ENCODE results near the gene SMLR1.

Gene SMLR1

GRCh38 chr6:130840050-130840449, 12.8 kb downstream of the SMLR1 start:
- Histone ChIP-seq H3K27me3 (ENCODE audit: insufficient read depth, low read length) (no peaks in the 10 kb centered on the region), H3K4me3 (ENCODE audit: low read length) (no peak overlapping the region), H3K4me1 (ENCODE audit: insufficient read depth, low read length) (peaks cover 33% of the 10 kb centered on the region), H3K9ac (ENCODE audit: low read depth, low read length) (no peak overlapping the region), H3K36me3 (ENCODE audit: insufficient read depth, low read length) (no peaks in the 10 kb centered on the region), H3K27ac (ENCODE audit: low read depth, low read length) (peak overlapping the region; percentile 37; the same call in 1 of the 2 replicates), H3K9me3 (ENCODE audit: insufficient read depth, low read depth, low read length) (no peaks in the 10 kb centered on the region)
- 94% methylated on average over 2 of the region's 2 CpGs for WGBS

GRCh38 chr6:130841128-130841728, 14.0 kb downstream of the SMLR1 start:
- no peak overlapping the region for H3K4me3 ChIP-seq (ENCODE audit: low read length)
- no peak overlapping the region for H3K9ac ChIP-seq (ENCODE audit: low read depth, low read length)
- 88% methylated on average over 4 of the region's 4 CpGs for WGBS
- H3K27ac ChIP-seq (ENCODE audit: low read depth, low read length) = peak overlapping the region; percentile 6; the same call in 1 of the 2 replicates
- no peaks in the 10 kb centered on the region for H3K27me3 ChIP-seq (ENCODE audit: insufficient read depth, low read length)
- H3K36me3 ChIP-seq (ENCODE audit: insufficient read depth, low read length) = no peaks in the 10 kb centered on the region
- no peaks in the 10 kb centered on the region for H3K9me3 ChIP-seq (ENCODE audit: insufficient read depth, low read depth, low read length)
- peaks cover 33% of the 10 kb centered on the region for H3K4me1 ChIP-seq (ENCODE audit: insufficient read depth, low read length)

- Histone ChIP-seq H3K4me1 (ENCODE audit: insufficient read depth, low read length) (peaks cover 27% of the 10 kb centered on the region), H3K9me3 (ENCODE audit: insufficient read depth, low read depth, low read length) (no peaks in the 10 kb centered on the region), H3K36me3 (ENCODE audit: insufficient read depth, low read length) (no peaks in the 10 kb centered on the region), H3K4me3 (ENCODE audit: low read length) (no peak overlapping the region), H3K9ac (ENCODE audit: low read depth, low read length) (no peak overlapping the region), H3K27ac (ENCODE audit: low read depth, low read length) (no peak overlapping the region), H3K27me3 (ENCODE audit: insufficient read depth, low read length) (no peaks in the 10 kb centered on the region)
- 60% methylated on average over 3 of the region's 3 CpGs for WGBS
Observed at GRCh38 chr6:130843575-130844320, 16.5 kb downstream of the SMLR1 start.

- no peaks in the 10 kb centered on the region; the same call in 1 of the 2 replicates for H3K4me1 ChIP-seq (ENCODE audit: insufficient read depth, low read length)
- no peak overlapping the region for H3K4me3 ChIP-seq (ENCODE audit: low read length)
- 100% methylated on average over 1 of the region's 1 CpG for WGBS
- H3K27ac ChIP-seq (ENCODE audit: low read depth, low read length) = no peak overlapping the region
- H3K27me3 ChIP-seq (ENCODE audit: insufficient read depth, low read length) = no peaks in the 10 kb centered on the region
- H3K9ac ChIP-seq (ENCODE audit: low read depth, low read length) = no peak overlapping the region
- H3K9me3 ChIP-seq (ENCODE audit: insufficient read depth, low read depth, low read length) = no peaks in the 10 kb centered on the region
- no peaks in the 10 kb centered on the region for H3K36me3 ChIP-seq (ENCODE audit: insufficient read depth, low read length)
Observed at GRCh38 chr6:130846501-130846900, 19.3 kb downstream of the SMLR1 start.

GRCh38 chr6:130847001-130847910, 20.1 kb downstream of the SMLR1 start:
- no peaks in the 10 kb centered on the region; the same call in 1 of the 2 replicates for H3K4me1 ChIP-seq (ENCODE audit: insufficient read depth, low read length)
- no peak overlapping the region for H3K4me3 ChIP-seq (ENCODE audit: low read length)
- no peaks in the 10 kb centered on the region for H3K36me3 ChIP-seq (ENCODE audit: insufficient read depth, low read length)
- no peaks in the 10 kb centered on the region for H3K27me3 ChIP-seq (ENCODE audit: insufficient read depth, low read length)
- H3K27ac ChIP-seq (ENCODE audit: low read depth, low read length) = no peak overlapping the region
- WGBS = 90% methylated on average over 5 of the region's 7 CpGs
- H3K9ac ChIP-seq (ENCODE audit: low read depth, low read length) = no peak overlapping the region
- H3K9me3 ChIP-seq (ENCODE audit: insufficient read depth, low read depth, low read length) = no peaks in the 10 kb centered on the region

- peaks cover 9% of the 10 kb centered on the region; the same call in 1 of the 2 replicates for H3K4me1 ChIP-seq (ENCODE audit: insufficient read depth, low read length)
- H3K9me3 ChIP-seq (ENCODE audit: insufficient read depth, low read depth, low read length) = no peaks in the 10 kb centered on the region
- no peak overlapping the region for H3K4me3 ChIP-seq (ENCODE audit: low read length)
- no peaks in the 10 kb centered on the region for H3K27me3 ChIP-seq (ENCODE audit: insufficient read depth, low read length)
- WGBS = 77% methylated on average over 2 of the region's 2 CpGs
- H3K27ac ChIP-seq (ENCODE audit: low read depth, low read length) = no peak overlapping the region
- no peak overlapping the region for H3K9ac ChIP-seq (ENCODE audit: low read depth, low read length)
- H3K36me3 ChIP-seq (ENCODE audit: insufficient read depth, low read length) = no peaks in the 10 kb centered on the region
Observed at GRCh38 chr6:130848945-130849344, 21.7 kb downstream of the SMLR1 start.

GRCh38 chr6:130849594-130849993, 22.4 kb downstream of the SMLR1 start:
- 98% methylated on average over 1 of the region's 1 CpG for WGBS
- H3K4me1 ChIP-seq (ENCODE audit: insufficient read depth, low read length) = peaks cover 13% of the 10 kb centered on the region
- no peaks in the 10 kb centered on the region for H3K27me3 ChIP-seq (ENCODE audit: insufficient read depth, low read length)
- H3K4me3 ChIP-seq (ENCODE audit: low read length) = no peak overlapping the region
- H3K27ac ChIP-seq (ENCODE audit: low read depth, low read length) = no peak overlapping the region
- no peak overlapping the region for H3K9ac ChIP-seq (ENCODE audit: low read depth, low read length)
- no peaks in the 10 kb centered on the region for H3K36me3 ChIP-seq (ENCODE audit: insufficient read depth, low read length)
- H3K9me3 ChIP-seq (ENCODE audit: insufficient read depth, low read depth, low read length) = no peaks in the 10 kb centered on the region

GRCh38 chr6:130851026-130851425, 23.8 kb downstream of the SMLR1 start:
- no peak overlapping the region for H3K4me3 ChIP-seq (ENCODE audit: low read length)
- H3K4me1 ChIP-seq (ENCODE audit: insufficient read depth, low read length) = peaks cover 13% of the 10 kb centered on the region
- peaks cover 2% of the 10 kb centered on the region; the same call in 1 of the 2 replicates for H3K9me3 ChIP-seq (ENCODE audit: insufficient read depth, low read depth, low read length)
- H3K36me3 ChIP-seq (ENCODE audit: insufficient read depth, low read length) = peaks cover 2% of the 10 kb centered on the region; the same call in 1 of the 2 replicates
- H3K9ac ChIP-seq (ENCODE audit: low read depth, low read length) = no peak overlapping the region
- H3K27ac ChIP-seq (ENCODE audit: low read depth, low read length) = no peak overlapping the region
- H3K27me3 ChIP-seq (ENCODE audit: insufficient read depth, low read length) = no peaks in the 10 kb centered on the region
- WGBS = 100% methylated on average over 1 of the region's 1 CpG

- H3K4me3 ChIP-seq (ENCODE audit: low read length) = no peak overlapping the region
- H3K4me1 ChIP-seq (ENCODE audit: insufficient read depth, low read length) = peaks cover 13% of the 10 kb centered on the region
- H3K36me3 ChIP-seq (ENCODE audit: insufficient read depth, low read length) = peaks cover 4% of the 10 kb centered on the region; the same call in 1 of the 2 replicates
- no peaks in the 10 kb centered on the region for H3K27me3 ChIP-seq (ENCODE audit: insufficient read depth, low read length)
- H3K9me3 ChIP-seq (ENCODE audit: insufficient read depth, low read depth, low read length) = peaks cover 2% of the 10 kb centered on the region; the same call in 1 of the 2 replicates
- 87% methylated on average over 5 of the region's 7 CpGs for WGBS
- no peak overlapping the region for H3K9ac ChIP-seq (ENCODE audit: low read depth, low read length)
- no peak overlapping the region for H3K27ac ChIP-seq (ENCODE audit: low read depth, low read length)
Observed at GRCh38 chr6:130852844-130853554, 25.8 kb downstream of the SMLR1 start.

GRCh38 chr6:130853555-130854183, 26.5 kb downstream of the SMLR1 start:
- WGBS = 60% methylated on average over 5 of the region's 5 CpGs

More at GRCh38 chr6:130853555-130854183, 26.5 kb downstream of the SMLR1 start:
- Histone ChIP-seq H3K27ac (ENCODE audit: low read depth, low read length) (no peak overlapping the region), H3K36me3 (ENCODE audit: insufficient read depth, low read length) (peaks cover 4% of the 10 kb centered on the region; the same call in 1 of the 2 replicates), H3K27me3 (ENCODE audit: insufficient read depth, low read length) (no peaks in the 10 kb centered on the region), H3K4me1 (ENCODE audit: insufficient read depth, low read length) (peaks cover 13% of the 10 kb centered on the region), H3K9ac (ENCODE audit: low read depth, low read length) (no peak overlapping the region), H3K9me3 (ENCODE audit: insufficient read depth, low read depth, low read length) (peaks cover 2% of the 10 kb centered on the region; the same call in 1 of the 2 replicates), H3K4me3 (ENCODE audit: low read length) (no peak overlapping the region)
